NCI-H2196 treated with DMSO at 0.1 percent for 48 hours (cell line): Measurements from ENCODE around the gene USP17L30.
"Not testable (repeated sequence)": the region's sequence is repeated elsewhere in the genome, so short reads cannot be mapped to it uniquely, and the experiment has no call there.

Source experiments
- DNase-seq: peaks from one replicate; lab custom pipeline; 2025; ENCODE audit not compliant: unreplicated experiment; lab: John Stamatoyannopoulos, UW

USP17L30 gene

DNA sequence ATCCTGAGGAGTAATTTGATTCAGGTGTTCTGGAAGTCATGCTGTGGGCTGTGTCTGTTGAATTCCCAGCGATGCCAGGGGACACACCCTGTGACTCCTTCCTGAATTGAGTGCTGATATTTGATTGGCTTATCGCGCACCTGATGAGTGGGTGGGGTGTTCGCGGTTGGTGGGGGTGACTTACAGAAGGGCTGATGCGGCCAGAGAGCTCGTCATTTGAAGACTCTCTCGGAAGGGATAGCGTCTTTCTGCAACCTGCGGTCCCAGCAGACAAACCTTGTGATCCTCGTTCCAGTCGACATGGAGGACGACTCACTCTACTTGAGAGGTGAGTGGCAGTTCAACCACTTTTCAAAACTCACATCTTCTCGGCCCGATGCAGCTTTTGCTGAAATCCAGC, at the start of gene USP17L30:
TSS of gene USP17L30 (plus strand) at position 301 of the 400 bp plus-strand sequence. CDS start at position 301, 0 bp downstream.
- not testable (repeated sequence) for DNase-seq

GRCh38 chr4:9324191-9324590, 38.7 kb upstream of the USP17L30 start:
- not testable (repeated sequence) for DNase-seq

GRCh38 chr4:9324865-9325264, 38.1 kb upstream of the USP17L30 start, which contains the start of gene USP17L24:
USP17L24 (plus strand) TSS chr4:9325165; CDS start chr4:9325165, 0 bp downstream.
- not testable (repeated sequence) for DNase-seq

GRCh38 chr4:9329611-9330010, 33.3 kb upstream of the USP17L30 start, which contains the start of gene USP17L25:
USP17L25 (plus strand) TSS chr4:9329911; CDS start chr4:9329911, 0 bp downstream.
- DNase-seq: not testable (repeated sequence)

- not testable (repeated sequence) for DNase-seq
These were observed 28.6 kb upstream of the USP17L30 start, which contains the start of gene USP17L26 for GRCh38 chr4:9334358-9334757. USP17L26 (plus strand) TSS chr4:9334658; CDS start chr4:9334658, 0 bp downstream.

DNA sequence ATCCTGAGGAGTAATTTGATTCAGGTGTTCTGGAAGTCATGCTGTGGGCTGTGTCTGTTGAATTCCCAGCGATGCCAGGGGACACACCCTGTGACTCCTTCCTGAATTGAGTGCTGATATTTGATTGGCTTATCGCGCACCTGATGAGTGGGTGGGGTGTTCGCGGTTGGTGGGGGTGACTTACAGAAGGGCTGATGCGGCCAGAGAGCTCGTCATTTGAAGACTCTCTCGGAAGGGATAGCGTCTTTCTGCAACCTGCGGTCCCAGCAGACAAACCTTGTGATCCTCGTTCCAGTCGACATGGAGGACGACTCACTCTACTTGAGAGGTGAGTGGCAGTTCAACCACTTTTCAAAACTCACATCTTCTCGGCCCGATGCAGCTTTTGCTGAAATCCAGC, 23.8 kb upstream of the USP17L30 start, which contains the start of gene USP17L5:
TSS of gene USP17L5 (plus strand) at position 301 of the 400 bp plus-strand sequence. CDS start at position 301, 0 bp downstream.
- not testable (repeated sequence) for DNase-seq

- not testable (repeated sequence) for DNase-seq
These were observed 19.1 kb upstream of the USP17L30 start, which contains the start of gene USP17L27 for GRCh38 chr4:9343848-9344247. USP17L27 (plus strand) TSS chr4:9344148; CDS start chr4:9344148, 0 bp downstream.

GRCh38 chr4:9348593-9348992, 14.3 kb upstream of the USP17L30 start, which contains the start of gene USP17L28:
USP17L28 (plus strand) TSS chr4:9348893; CDS start chr4:9348893, 0 bp downstream.
- DNase-seq: not testable (repeated sequence)

GRCh38 chr4:9350866-9351265, 12.1 kb upstream of the USP17L30 start:
- not testable (repeated sequence) for DNase-seq

DNA sequence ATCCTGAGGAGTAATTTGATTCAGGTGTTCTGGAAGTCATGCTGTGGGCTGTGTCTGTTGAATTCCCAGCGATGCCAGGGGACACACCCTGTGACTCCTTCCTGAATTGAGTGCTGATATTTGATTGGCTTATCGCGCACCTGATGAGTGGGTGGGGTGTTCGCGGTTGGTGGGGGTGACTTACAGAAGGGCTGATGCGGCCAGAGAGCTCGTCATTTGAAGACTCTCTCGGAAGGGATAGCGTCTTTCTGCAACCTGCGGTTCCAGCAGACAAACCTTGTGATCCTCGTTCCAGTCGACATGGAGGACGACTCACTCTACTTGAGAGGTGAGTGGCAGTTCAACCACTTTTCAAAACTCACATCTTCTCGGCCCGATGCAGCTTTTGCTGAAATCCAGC, 9.6 kb upstream of the USP17L30 start, which contains the start of gene USP17L29:
TSS of gene USP17L29 (plus strand) at position 301 of the 400 bp plus-strand sequence. CDS start at position 301, 0 bp downstream.
- not testable (repeated sequence) for DNase-seq

- DNase-seq: not testable (repeated sequence)
These were observed 17.0 kb downstream of the USP17L30 start for GRCh38 chr4:9379881-9380280.

- not testable (repeated sequence) for DNase-seq
These were observed 18.1 kb downstream of the USP17L30 start for GRCh38 chr4:9381012-9381534.

- DNase-seq: no peak
These were observed 21.2 kb downstream of the USP17L30 start for GRCh38 chr4:9384126-9384525.

DNA sequence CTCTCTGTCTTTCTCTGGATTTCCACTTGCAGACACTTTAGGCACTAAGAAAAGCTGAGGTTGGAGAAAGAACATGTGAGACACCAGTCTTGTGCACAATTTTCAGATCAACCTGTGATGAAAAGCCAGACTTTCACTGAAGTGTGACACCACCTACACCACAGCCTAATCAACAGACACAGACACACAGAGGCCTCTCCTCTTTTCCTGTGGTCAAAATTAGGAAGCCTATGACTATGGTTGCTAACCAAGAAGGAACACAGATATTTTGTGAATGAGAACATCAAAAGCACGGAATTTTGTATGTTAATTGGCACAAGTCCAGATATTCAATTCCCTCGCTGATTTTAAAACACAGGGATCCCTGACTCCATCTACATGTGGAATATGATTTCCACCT, 26.1 kb downstream of the USP17L30 start:
- DNase-seq: not testable (repeated sequence)

- DNase-seq: not testable (repeated sequence)
These were observed 42.8 kb downstream of the USP17L30 start for GRCh38 chr4:9405774-9406173.

DNA sequence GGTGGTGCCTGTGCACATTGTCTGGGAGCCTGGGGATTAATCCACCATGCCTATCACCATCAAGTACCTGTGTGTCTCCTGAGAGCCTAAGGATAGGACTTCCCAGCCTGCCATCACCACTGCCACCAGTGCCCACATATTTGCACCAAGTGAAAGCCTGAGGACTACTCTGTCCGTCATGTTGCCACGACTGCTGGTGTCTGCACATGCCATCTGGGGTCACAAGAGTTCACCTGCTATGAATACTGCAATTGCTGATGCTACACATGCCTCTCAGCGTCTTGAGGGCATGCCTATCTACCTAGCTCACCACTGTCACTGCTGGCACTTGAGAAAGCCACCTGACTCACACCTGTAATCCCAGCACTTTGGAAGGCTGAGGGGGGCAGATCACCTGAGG, 43.6 kb downstream of the USP17L30 start:
- DNase-seq: not testable (repeated sequence)

DNA sequence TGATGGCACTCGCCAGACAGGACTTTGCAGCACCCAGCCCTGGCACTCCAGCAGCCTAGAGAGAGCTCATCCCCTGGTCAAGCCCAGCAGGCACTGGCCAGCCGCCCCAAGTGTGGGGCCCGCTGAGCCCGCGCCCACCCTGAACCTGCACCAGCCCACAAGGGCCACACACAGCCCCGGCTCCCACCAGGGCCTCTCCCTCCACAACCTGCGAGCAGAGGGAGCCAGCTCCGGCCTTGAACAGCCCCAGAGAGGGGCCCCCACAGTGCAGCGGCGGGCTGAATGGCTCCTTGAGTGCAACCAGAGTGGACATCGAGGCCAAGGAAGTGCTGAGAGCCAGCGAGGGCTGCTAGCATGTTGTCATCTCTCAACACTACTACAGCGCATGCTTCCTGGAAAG, 46.9 kb downstream of the USP17L30 start:
- no peak for DNase-seq
